ENCODE data around the gene SCAMP2.

- TF ChIP-seq, protein P1, sequence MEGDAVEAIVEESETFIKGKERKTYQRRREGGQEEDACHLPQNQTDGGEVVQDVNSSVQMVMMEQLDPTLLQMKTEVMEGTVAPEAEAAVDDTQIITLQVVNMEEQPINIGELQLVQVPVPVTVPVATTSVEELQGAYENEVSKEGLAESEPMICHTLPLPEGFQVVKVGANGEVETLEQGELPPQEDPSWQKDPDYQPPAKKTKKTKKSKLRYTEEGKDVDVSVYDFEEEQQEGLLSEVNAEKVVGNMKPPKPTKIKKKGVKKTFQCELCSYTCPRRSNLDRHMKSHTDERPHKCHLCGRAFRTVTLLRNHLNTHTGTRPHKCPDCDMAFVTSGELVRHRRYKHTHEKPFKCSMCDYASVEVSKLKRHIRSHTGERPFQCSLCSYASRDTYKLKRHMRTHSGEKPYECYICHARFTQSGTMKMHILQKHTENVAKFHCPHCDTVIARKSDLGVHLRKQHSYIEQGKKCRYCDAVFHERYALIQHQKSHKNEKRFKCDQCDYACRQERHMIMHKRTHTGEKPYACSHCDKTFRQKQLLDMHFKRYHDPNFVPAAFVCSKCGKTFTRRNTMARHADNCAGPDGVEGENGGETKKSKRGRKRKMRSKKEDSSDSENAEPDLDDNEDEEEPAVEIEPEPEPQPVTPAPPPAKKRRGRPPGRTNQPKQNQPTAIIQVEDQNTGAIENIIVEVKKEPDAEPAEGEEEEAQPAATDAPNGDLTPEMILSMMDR (conservative IDR thresholded peaks at IDR 0.05; ENCODE audit: low read depth, low read length) = no peak
- no peak for TF ChIP-seq EZH2 (IDR thresholded peaks at IDR 0.05; ENCODE audit: borderline replicate concordance, low read depth, low read length, poor library complexity, severe bottlenecking)
Measured at GRCh38 chr15:74896316-74896715, 23.2 kb upstream of the SCAMP2 start.
